Measurements from ENCODE around the gene EFCAB7. TPM values are rescaled to one million over a fixed set of nuclear protein-coding genes. Genes with fewer than 3 reads are reported as not detected.
A peak's percentile ranks its signal among the peaks of the same experiment; 100 is the strongest.

The EFCAB7 gene, protein sequence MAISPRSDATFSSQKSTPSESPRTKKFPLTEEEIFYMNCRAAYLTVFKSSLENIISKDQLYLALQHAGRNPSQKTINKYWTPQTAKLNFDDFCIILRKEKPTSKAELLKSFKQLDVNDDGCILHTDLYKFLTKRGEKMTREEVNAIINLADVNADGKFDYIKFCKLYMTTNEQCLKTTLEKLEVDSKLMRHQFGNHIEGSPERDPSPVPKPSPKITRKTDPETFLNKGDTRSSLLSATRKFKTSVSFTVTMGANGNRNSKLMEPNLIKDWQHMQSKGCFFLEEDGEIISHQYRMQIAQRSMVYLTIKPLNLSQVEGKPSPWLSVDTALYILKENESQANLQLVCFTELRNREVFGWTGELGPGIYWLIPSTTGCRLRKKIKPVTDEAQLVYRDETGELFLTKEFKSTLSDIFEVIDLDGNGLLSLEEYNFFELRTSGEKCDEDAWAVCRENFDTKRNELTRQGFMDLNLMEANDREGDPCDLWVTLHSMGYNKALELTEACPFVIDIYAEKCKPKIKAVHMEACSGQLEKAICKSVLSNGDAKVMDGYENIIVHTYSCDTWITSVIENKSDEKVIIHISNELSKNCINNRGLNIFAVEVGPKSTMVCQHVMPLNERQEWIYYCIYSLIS
- polyA plus RNA-seq, result 1 to 10 TPM; 2.0 to 2.8 TPM

DNA sequence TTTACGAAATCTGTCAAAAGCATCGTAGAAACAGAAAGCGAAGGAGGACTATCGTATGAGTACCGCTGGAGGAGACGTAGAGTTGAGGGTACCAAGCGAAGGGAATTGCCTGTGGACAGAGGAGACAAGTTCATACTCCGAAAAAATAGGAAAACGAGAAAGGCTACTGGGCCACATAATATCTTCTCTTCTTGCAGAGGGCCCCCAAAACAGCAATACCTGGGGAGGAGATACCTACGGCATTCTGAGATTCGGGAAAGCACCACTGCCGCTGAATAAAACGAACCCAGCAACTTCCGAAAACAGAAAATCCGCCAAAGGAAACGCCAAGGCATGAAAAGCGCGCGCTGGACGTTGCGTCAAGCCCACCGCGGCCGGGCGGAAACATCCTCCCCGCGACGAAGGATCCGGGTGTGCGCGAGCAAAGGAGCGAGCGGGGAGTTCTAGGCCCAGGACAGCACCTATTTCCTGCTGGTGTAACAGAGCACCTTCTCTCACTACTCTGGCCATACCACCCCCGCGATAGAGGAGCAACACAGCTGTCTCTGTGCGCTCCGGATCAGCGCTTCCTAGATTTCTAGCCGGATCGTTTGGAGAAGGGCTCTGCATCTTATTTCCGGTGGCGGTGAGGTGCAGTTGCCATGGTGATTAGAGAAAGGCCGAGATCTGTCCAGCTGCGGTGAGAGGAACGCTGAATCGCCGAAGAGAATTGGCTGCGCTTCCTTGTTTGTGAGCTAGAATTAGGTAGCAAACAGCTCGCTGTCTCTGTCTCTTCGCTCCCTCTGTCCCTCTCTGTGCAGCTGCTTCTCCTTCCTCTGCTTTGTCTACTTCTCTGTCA is at the start of gene EFCAB7, which contains the start of gene ITGB3BP:
Gene EFCAB7 (plus strand): TSS at position 635 of the 838 bp plus-strand sequence. CDS start 2,048 bp downstream, outside the sequence.
Gene ITGB3BP (minus strand): TSS at position 335 of the 838 bp plus-strand sequence. CDS start 92 bp downstream, at position 243.
- Histone ChIP-seq H3K27ac (ENCODE audit: low read depth in 2 of 2, low read length in 1 of 2) (peak within 1 kb of the TSS; percentile 87 to 89), H3K4me3 (ENCODE audit: low read depth in 1 of 2, low read length in 2 of 2) (peak within 1 kb of the TSS; percentile 66 to 80), H3K36me3 (ENCODE audit: control insufficient read depth in 2 of 2, insufficient read depth in 2 of 2, low read length in 1 of 2) (no peaks in the 10 kb centered on the region), H3K9me3 (ENCODE audit: control insufficient read depth in 2 of 2, insufficient read depth in 1 of 2, low read depth in 1 of 2, low read length in 1 of 2) (no peaks in the 10 kb centered on the region), H3K4me1 (ENCODE audit: control insufficient read depth in 2 of 2, insufficient read depth in 2 of 2, low read length in 1 of 2) (no peaks in the 10 kb centered on the region), H3K27me3 (ENCODE audit: control insufficient read depth in 1 of 2, insufficient read depth in 2 of 2, low read length in 2 of 2) (no peaks in the 10 kb centered on the region)
- WGBS, 2 donors, result 0% methylated on average over 50 of the region's 50 CpGs

DNA sequence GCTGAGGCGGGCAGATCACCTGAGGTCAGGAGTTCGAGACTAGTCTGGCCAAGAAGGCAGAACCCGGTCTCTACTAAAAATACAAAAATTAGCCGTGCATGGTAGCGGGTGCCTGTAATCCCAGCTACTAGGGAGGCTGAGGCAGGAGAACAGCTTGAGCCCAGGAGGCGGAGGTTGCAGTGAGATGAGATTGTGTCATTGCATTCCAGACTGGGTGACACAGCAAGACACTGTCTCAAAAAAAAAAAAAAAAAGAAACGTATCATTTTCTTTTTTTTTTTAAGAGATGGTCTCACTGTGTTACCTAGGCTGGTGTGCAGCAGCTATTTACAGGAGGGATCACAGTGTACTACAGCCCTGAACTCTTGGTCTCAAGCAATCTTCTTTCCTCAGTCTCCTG is 47.6 kb upstream of the EFCAB7 start:
- Histone ChIP-seq H3K9me3 (ENCODE audit: control insufficient read depth in 2 of 2, insufficient read depth in 1 of 2, low read depth in 1 of 2, low read length in 1 of 2) (no peaks in the 10 kb centered on the region), H3K36me3 (ENCODE audit: control insufficient read depth in 2 of 2, insufficient read depth in 2 of 2, low read length in 1 of 2) (no peaks in the 10 kb centered on the region), H3K4me1 (ENCODE audit: control insufficient read depth in 2 of 2, insufficient read depth in 2 of 2, low read length in 1 of 2) (no peaks in the 10 kb centered on the region), H3K4me3 (ENCODE audit: low read depth in 1 of 2, low read length in 2 of 2) (no peak overlapping the region), H3K27me3 (ENCODE audit: control insufficient read depth in 1 of 2, insufficient read depth in 2 of 2, low read length in 2 of 2) (no peaks in the 10 kb centered on the region), H3K27ac (ENCODE audit: low read depth in 2 of 2, low read length in 1 of 2) (no peak overlapping the region)
- 83 to 95% methylated on average over 7 of the region's 7 CpGs for WGBS, 2 donors

GRCh38 chr1:63480057-63480456 is 43.3 kb upstream of the EFCAB7 start:
- H3K36me3 ChIP-seq (ENCODE audit: control insufficient read depth in 2 of 2, insufficient read depth in 2 of 2, low read length in 1 of 2), result no peaks in the 10 kb centered on the region
- 61 to 84% methylated on average over 1 of the region's 1 CpG for WGBS, 2 donors
- no peaks in the 10 kb centered on the region for H3K9me3 ChIP-seq (ENCODE audit: control insufficient read depth in 2 of 2, insufficient read depth in 1 of 2, low read depth in 1 of 2, low read length in 1 of 2)
- H3K27me3 ChIP-seq (ENCODE audit: control insufficient read depth in 1 of 2, insufficient read depth in 2 of 2, low read length in 2 of 2), result no peaks in the 10 kb centered on the region
- no peaks in the 10 kb centered on the region for H3K4me1 ChIP-seq (ENCODE audit: control insufficient read depth in 2 of 2, insufficient read depth in 2 of 2, low read length in 1 of 2)
- no peak overlapping the region for H3K4me3 ChIP-seq (ENCODE audit: low read depth in 1 of 2, low read length in 2 of 2)
- no peak overlapping the region for H3K27ac ChIP-seq (ENCODE audit: low read depth in 2 of 2, low read length in 1 of 2)

- Histone ChIP-seq H3K4me1 (ENCODE audit: control insufficient read depth in 2 of 2, insufficient read depth in 2 of 2, low read length in 1 of 2) (no peaks in the 10 kb centered on the region), H3K4me3 (ENCODE audit: low read depth in 1 of 2, low read length in 2 of 2) (no peak overlapping the region), H3K9me3 (ENCODE audit: control insufficient read depth in 2 of 2, insufficient read depth in 1 of 2, low read depth in 1 of 2, low read length in 1 of 2) (no peaks in the 10 kb centered on the region), H3K36me3 (ENCODE audit: control insufficient read depth in 2 of 2, insufficient read depth in 2 of 2, low read length in 1 of 2) (no peaks in the 10 kb centered on the region), H3K27me3 (ENCODE audit: control insufficient read depth in 1 of 2, insufficient read depth in 2 of 2, low read length in 2 of 2) (no peaks in the 10 kb centered on the region), H3K27ac (ENCODE audit: low read depth in 2 of 2, low read length in 1 of 2) (no peak overlapping the region)
- WGBS, 2 donors, result 81% methylated on average over 1 of the region's 1 CpG
Observed at GRCh38 chr1:63486629-63487028, 36.7 kb upstream of the EFCAB7 start.

DNA sequence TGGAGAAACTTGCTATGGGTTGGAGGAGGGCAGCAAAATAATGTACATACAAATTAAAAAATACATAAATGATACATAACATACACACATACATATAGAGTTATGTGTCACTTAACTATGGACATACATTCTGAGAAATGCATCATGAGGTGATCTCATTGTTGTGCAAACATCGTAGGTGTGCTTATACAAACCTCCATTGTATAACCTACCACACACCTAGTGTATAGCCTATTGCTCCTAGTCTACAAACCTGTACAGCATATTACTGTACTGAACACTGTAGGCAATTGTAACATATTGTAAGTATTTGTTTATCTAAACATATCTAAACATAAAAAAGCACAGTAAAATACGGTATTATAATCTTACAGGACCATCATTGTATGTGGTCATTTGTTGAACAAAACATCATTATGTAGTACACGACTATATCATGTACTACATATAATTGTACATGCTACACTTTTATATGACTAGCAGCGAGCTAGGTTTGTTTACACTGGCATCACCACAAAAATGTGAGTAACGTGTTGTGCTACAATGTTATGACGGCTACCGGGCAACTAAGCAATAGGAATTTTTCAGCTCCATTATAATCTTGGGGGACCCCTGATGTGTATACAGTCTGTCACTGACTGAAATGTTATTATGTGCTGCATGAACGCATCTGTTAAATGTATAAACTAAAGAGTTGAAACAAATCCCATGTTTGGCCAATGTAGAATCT is 35.8 kb upstream of the EFCAB7 start:
- no peak overlapping the region for H3K27ac ChIP-seq (ENCODE audit: low read depth in 2 of 2, low read length in 1 of 2)
- no peaks in the 10 kb centered on the region for H3K36me3 ChIP-seq (ENCODE audit: control insufficient read depth in 2 of 2, insufficient read depth in 2 of 2, low read length in 1 of 2)
- no peaks in the 10 kb centered on the region for H3K27me3 ChIP-seq (ENCODE audit: control insufficient read depth in 1 of 2, insufficient read depth in 2 of 2, low read length in 2 of 2)
- H3K4me1 ChIP-seq (ENCODE audit: control insufficient read depth in 2 of 2, insufficient read depth in 2 of 2, low read length in 1 of 2), result no peaks in the 10 kb centered on the region
- no peaks in the 10 kb centered on the region for H3K9me3 ChIP-seq (ENCODE audit: control insufficient read depth in 2 of 2, insufficient read depth in 1 of 2, low read depth in 1 of 2, low read length in 1 of 2)
- H3K4me3 ChIP-seq (ENCODE audit: low read depth in 1 of 2, low read length in 2 of 2), result no peak overlapping the region
- WGBS, 2 donors, result 41 to 60% methylated on average over 8 of the region's 8 CpGs

- 90 to 97% methylated on average over 2 of the region's 2 CpGs for WGBS, 2 donors
- Histone ChIP-seq H3K4me1 (ENCODE audit: control insufficient read depth in 2 of 2, insufficient read depth in 2 of 2, low read length in 1 of 2) (no peaks in the 10 kb centered on the region), H3K27ac (ENCODE audit: low read depth in 2 of 2, low read length in 1 of 2) (no peak overlapping the region), H3K36me3 (ENCODE audit: control insufficient read depth in 2 of 2, insufficient read depth in 2 of 2, low read length in 1 of 2) (peaks cover 0 to 2% of the 10 kb centered on the region in 2 donors), H3K27me3 (ENCODE audit: control insufficient read depth in 1 of 2, insufficient read depth in 2 of 2, low read length in 2 of 2) (no peaks in the 10 kb centered on the region), H3K9me3 (ENCODE audit: control insufficient read depth in 2 of 2, insufficient read depth in 1 of 2, low read depth in 1 of 2, low read length in 1 of 2) (no peaks in the 10 kb centered on the region), H3K4me3 (ENCODE audit: low read depth in 1 of 2, low read length in 2 of 2) (no peak overlapping the region)
Observed at GRCh38 chr1:63497577-63497976, 25.7 kb upstream of the EFCAB7 start.

DNA sequence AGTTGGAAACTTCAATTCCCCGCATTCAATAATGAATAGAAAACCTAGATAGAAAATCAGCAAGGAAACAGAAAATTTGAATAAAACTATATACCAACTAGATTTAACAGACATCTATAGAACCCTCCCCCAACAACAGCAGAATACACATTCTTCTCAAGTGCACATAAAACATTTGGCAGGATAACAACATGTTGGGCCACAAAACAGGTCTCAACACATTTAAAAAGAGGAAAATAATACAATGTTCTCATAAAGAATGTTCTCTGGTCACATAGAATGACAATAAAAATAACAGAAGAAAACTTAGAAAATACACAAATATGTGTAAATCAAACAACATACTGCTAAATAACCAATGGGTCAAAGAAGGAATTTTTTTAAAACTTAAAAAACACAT is 25.2 kb upstream of the EFCAB7 start:
- no peak overlapping the region for H3K27ac ChIP-seq (ENCODE audit: low read depth in 2 of 2, low read length in 1 of 2)
- 38 to 82% methylated on average over 1 of the region's 1 CpG for WGBS, 2 donors

GRCh38 chr1:63501256-63501655 is 22.1 kb upstream of the EFCAB7 start:
- no peaks in the 10 kb centered on the region for H3K4me1 ChIP-seq (ENCODE audit: control insufficient read depth in 2 of 2, insufficient read depth in 2 of 2, low read length in 1 of 2)
- WGBS, 2 donors, result 98 to 99% methylated on average over 3 of the region's 3 CpGs
- H3K4me3 ChIP-seq (ENCODE audit: low read depth in 1 of 2, low read length in 2 of 2), result no peak overlapping the region
- H3K27ac ChIP-seq (ENCODE audit: low read depth in 2 of 2, low read length in 1 of 2), result no peak overlapping the region
- H3K27me3 ChIP-seq (ENCODE audit: control insufficient read depth in 1 of 2, insufficient read depth in 2 of 2, low read length in 2 of 2), result no peaks in the 10 kb centered on the region
- no peaks in the 10 kb centered on the region for H3K9me3 ChIP-seq (ENCODE audit: control insufficient read depth in 2 of 2, insufficient read depth in 1 of 2, low read depth in 1 of 2, low read length in 1 of 2)
- H3K36me3 ChIP-seq (ENCODE audit: control insufficient read depth in 2 of 2, insufficient read depth in 2 of 2, low read length in 1 of 2), result peaks cover 0 to 2% of the 10 kb centered on the region in 2 donors

More for the DNA sequence above, 25.2 kb upstream of the EFCAB7 start:
- Histone ChIP-seq H3K4me1 (ENCODE audit: control insufficient read depth in 2 of 2, insufficient read depth in 2 of 2, low read length in 1 of 2) (no peaks in the 10 kb centered on the region), H3K27me3 (ENCODE audit: control insufficient read depth in 1 of 2, insufficient read depth in 2 of 2, low read length in 2 of 2) (no peaks in the 10 kb centered on the region), H3K4me3 (ENCODE audit: low read depth in 1 of 2, low read length in 2 of 2) (no peak overlapping the region), H3K36me3 (ENCODE audit: control insufficient read depth in 2 of 2, insufficient read depth in 2 of 2, low read length in 1 of 2) (peaks cover 0 to 2% of the 10 kb centered on the region in 2 donors), H3K9me3 (ENCODE audit: control insufficient read depth in 2 of 2, insufficient read depth in 1 of 2, low read depth in 1 of 2, low read length in 1 of 2) (no peaks in the 10 kb centered on the region)

GRCh38 chr1:63506782-63507181 is 16.5 kb upstream of the EFCAB7 start:
- Histone ChIP-seq H3K4me3 (ENCODE audit: low read depth in 1 of 2, low read length in 2 of 2) (no peak overlapping the region), H3K27me3 (ENCODE audit: control insufficient read depth in 1 of 2, insufficient read depth in 2 of 2, low read length in 2 of 2) (no peaks in the 10 kb centered on the region), H3K4me1 (ENCODE audit: control insufficient read depth in 2 of 2, insufficient read depth in 2 of 2, low read length in 1 of 2) (no peaks in the 10 kb centered on the region), H3K36me3 (ENCODE audit: control insufficient read depth in 2 of 2, insufficient read depth in 2 of 2, low read length in 1 of 2) (no peaks in the 10 kb centered on the region), H3K27ac (ENCODE audit: low read depth in 2 of 2, low read length in 1 of 2) (no peak overlapping the region), H3K9me3 (ENCODE audit: control insufficient read depth in 2 of 2, insufficient read depth in 1 of 2, low read depth in 1 of 2, low read length in 1 of 2) (no peaks in the 10 kb centered on the region)
